MM.1S (cell line): ENCODE results near the gene POLD2.

Experiments used
- EZH2 ChIP-seq: fragments of 300-600 bp; sonication (generic); optimal IDR thresholded peaks from 2 replicates; pipeline ENCODE3; 2017; ENCODE audit warnings: low read depth, mild to moderate bottlenecking, antibody characterized with exemption, low read length, mixed read lengths
- TF ChIP-seq, protein P1 (sequence below): fragments of 300-600 bp; sonication (generic); IDR thresholded peaks from 2 replicates; pipeline ENCODE4 v1.5.1; 2016; ENCODE audit warnings: antibody characterized with exemption, low read length, mixed read lengths

GRCh38 chr7:44067064-44067951, 56.0 kb downstream of the POLD2 start:
- no peak for TF ChIP-seq EZH2
- TF ChIP-seq, protein P1, sequence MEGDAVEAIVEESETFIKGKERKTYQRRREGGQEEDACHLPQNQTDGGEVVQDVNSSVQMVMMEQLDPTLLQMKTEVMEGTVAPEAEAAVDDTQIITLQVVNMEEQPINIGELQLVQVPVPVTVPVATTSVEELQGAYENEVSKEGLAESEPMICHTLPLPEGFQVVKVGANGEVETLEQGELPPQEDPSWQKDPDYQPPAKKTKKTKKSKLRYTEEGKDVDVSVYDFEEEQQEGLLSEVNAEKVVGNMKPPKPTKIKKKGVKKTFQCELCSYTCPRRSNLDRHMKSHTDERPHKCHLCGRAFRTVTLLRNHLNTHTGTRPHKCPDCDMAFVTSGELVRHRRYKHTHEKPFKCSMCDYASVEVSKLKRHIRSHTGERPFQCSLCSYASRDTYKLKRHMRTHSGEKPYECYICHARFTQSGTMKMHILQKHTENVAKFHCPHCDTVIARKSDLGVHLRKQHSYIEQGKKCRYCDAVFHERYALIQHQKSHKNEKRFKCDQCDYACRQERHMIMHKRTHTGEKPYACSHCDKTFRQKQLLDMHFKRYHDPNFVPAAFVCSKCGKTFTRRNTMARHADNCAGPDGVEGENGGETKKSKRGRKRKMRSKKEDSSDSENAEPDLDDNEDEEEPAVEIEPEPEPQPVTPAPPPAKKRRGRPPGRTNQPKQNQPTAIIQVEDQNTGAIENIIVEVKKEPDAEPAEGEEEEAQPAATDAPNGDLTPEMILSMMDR, result no peak
